ENCODE results near the gene SEC24A. TPM values are rescaled to one million over a fixed set of nuclear protein-coding genes. Genes with fewer than 3 reads are reported as not detected.
"Not testable (repeated sequence)": the region's sequence is repeated elsewhere in the genome, so short reads cannot be mapped to it uniquely, and the experiment has no call there.

The SEC24A gene
- total and polyA plus RNA-seq, 2 experiments from 2014 or later: 17.2 to 69.4 TPM

- H3K79me2 ChIP-seq: no peaks in the 10 kb centered on the region
- H3K27me3 ChIP-seq: no peaks in the 10 kb centered on the region
- no peak overlapping the region for H3K4me2 ChIP-seq
- no peaks in the 10 kb centered on the region for H3K4me1 ChIP-seq (ENCODE audit: insufficient read depth)
- no peak for DNase-seq (ENCODE audit: low spot score)
- no peaks in the 10 kb centered on the region for H3K9me2 ChIP-seq (replicated peaks; ENCODE audit: insufficient read depth)
- 100% methylated on average over 3 of the region's 3 CpGs for WGBS (ENCODE audit: low lambda C conversion rate, missing lambda C conversion rate)
- no peak overlapping the region for H3K27ac ChIP-seq
- no peaks in the 10 kb centered on the region for H3K9me3 ChIP-seq (ENCODE audit: low read depth)
- no peaks in the 10 kb centered on the region for H4K20me1 ChIP-seq (ENCODE audit: insufficient read depth, poor library complexity, severe bottlenecking)
- H2AFZ ChIP-seq: no peak overlapping the region
- H3K4me3 ChIP-seq: no peak overlapping the region
- no peaks in the 10 kb centered on the region for H3K36me3 ChIP-seq (replicated peaks; ENCODE audit: insufficient read depth, low read depth)
- no peak for TF ChIP-seq EZH2 (IDR thresholded peaks at IDR 0.05; ENCODE audit: borderline replicate concordance)
- no peak for TF ChIP-seq CTCF (IDR thresholded peaks at IDR 0.05; ENCODE audit: poor library complexity)
- no peak for TF ChIP-seq EZH2phosphoT487 (IDR thresholded peaks at IDR 0.05; ENCODE audit: low read depth, severe bottlenecking, unreplicated experiment)
Measured at GRCh38 chr5:134714541-134714940, 66.0 kb downstream of the SEC24A start.

GRCh38 chr5:134715466-134715865, 66.9 kb downstream of the SEC24A start:
- not testable (repeated sequence) for H3K4me2 ChIP-seq; H3K36me3 ChIP-seq (replicated peaks; ENCODE audit: insufficient read depth, low read depth); H2AFZ ChIP-seq; H4K20me1 ChIP-seq (ENCODE audit: insufficient read depth, poor library complexity, severe bottlenecking); H3K9me2 ChIP-seq (replicated peaks; ENCODE audit: insufficient read depth); H3K4me1 ChIP-seq (ENCODE audit: insufficient read depth); DNase-seq (ENCODE audit: low spot score); H3K9me3 ChIP-seq (ENCODE audit: low read depth); H3K27ac ChIP-seq; H3K27me3 ChIP-seq; H3K79me2 ChIP-seq; H3K4me3 ChIP-seq
- 97% methylated on average over 4 of the region's 4 CpGs for WGBS (ENCODE audit: low lambda C conversion rate, missing lambda C conversion rate)

DNA sequence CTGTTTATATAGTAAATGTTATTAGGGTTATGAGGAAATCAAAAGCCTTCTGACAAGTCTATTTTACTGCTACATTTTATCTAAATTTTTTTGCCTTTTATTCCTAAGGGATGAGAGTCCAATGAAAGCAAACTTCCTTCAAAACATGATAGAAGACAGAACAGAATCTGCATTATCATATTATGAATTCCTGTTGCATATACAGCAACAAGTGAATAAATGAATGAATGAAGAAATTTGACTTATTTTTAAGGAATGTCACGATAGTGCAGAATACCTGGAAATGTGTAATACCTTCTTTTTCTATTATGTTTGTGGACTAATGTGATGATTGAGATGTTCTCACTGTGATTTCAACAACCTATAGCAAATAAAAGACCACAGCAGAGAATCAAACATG, 76.3 kb downstream of the SEC24A start:
- Histone ChIP-seq H3K79me2 (no peaks in the 10 kb centered on the region), H4K20me1 (ENCODE audit: insufficient read depth, poor library complexity, severe bottlenecking) (no peaks in the 10 kb centered on the region), H2AFZ (no peak overlapping the region), H3K27ac (no peak overlapping the region), H3K9me3 (ENCODE audit: low read depth) (no peaks in the 10 kb centered on the region), H3K9me2 (replicated peaks; ENCODE audit: insufficient read depth) (no peaks in the 10 kb centered on the region), H3K4me3 (no peak overlapping the region), H3K4me1 (ENCODE audit: insufficient read depth) (no peaks in the 10 kb centered on the region), H3K36me3 (replicated peaks; ENCODE audit: insufficient read depth, low read depth) (no peaks in the 10 kb centered on the region), H3K4me2 (no peak overlapping the region), H3K27me3 (no peaks in the 10 kb centered on the region)
- no peak for DNase-seq (ENCODE audit: low spot score)
- TF ChIP-seq CTCF (IDR thresholded peaks at IDR 0.05; ENCODE audit: poor library complexity) (no peak), EZH2phosphoT487 (IDR thresholded peaks at IDR 0.05; ENCODE audit: low read depth, severe bottlenecking, unreplicated experiment) (no peak), EZH2 (IDR thresholded peaks at IDR 0.05; ENCODE audit: borderline replicate concordance) (no peak)
- WGBS (ENCODE audit: low lambda C conversion rate, missing lambda C conversion rate): 100% methylated on average over 1 of the region's 1 CpG

GRCh38 chr5:134732819-134733218, 84.2 kb downstream of the SEC24A start:
- Histone ChIP-seq H3K4me2 (no peak overlapping the region), H3K9me2 (replicated peaks; ENCODE audit: insufficient read depth) (no peaks in the 10 kb centered on the region), H3K9me3 (ENCODE audit: low read depth) (no peaks in the 10 kb centered on the region), H3K27me3 (no peaks in the 10 kb centered on the region), H2AFZ (no peak overlapping the region), H3K4me3 (no peak overlapping the region), H3K4me1 (ENCODE audit: insufficient read depth) (no peaks in the 10 kb centered on the region), H4K20me1 (ENCODE audit: insufficient read depth, poor library complexity, severe bottlenecking) (no peaks in the 10 kb centered on the region), H3K27ac (no peak overlapping the region), H3K36me3 (replicated peaks; ENCODE audit: insufficient read depth, low read depth) (no peaks in the 10 kb centered on the region), H3K79me2 (no peaks in the 10 kb centered on the region)
- whole genome bisulfite sequencing (ENCODE audit: low lambda C conversion rate, missing lambda C conversion rate): 84% methylated on average over 3 of the region's 3 CpGs
- TF ChIP-seq EZH2 (IDR thresholded peaks at IDR 0.05; ENCODE audit: borderline replicate concordance) (no peak), CTCF (IDR thresholded peaks at IDR 0.05; ENCODE audit: poor library complexity) (no peak), EZH2phosphoT487 (IDR thresholded peaks at IDR 0.05; ENCODE audit: low read depth, severe bottlenecking, unreplicated experiment) (no peak)
- no peak for DNase-seq (ENCODE audit: low spot score)
